IMR-90 (cell line): ENCODE results near the gene PCYT2. TPM values are rescaled to one million over a fixed set of nuclear protein-coding genes. Genes with fewer than 3 reads are reported as not detected.
A peak's percentile ranks its signal among the peaks of the same experiment; 100 is the strongest.

Experiments used
- ATAC-seq: fragments of 200-7000 bp; cut with Tn5 transposase; 2 replicates; pipeline ENCODE4 v1.9.1; 2020; ENCODE audit warnings: low read depth, mild to moderate bottlenecking, moderate library complexity
- BruUV-seq: library from RNA; stranded (reverse); fragments of 400-500 nt; replicated peaks from 2 replicates; lab custom pipeline; 2021; lab: Mats Ljungman, UMichigan
- CTCF ChIA-PET: fragments of 300-600 bp; formaldehyde crosslinking; extraction: SDS; loops from one replicate; lab custom pipeline; 2021; ENCODE audit warnings: antibody characterized with exemption; lab: Yijun Ruan, JAX
- POLR2A ChIA-PET: fragments of 300-600 bp; sonication (Branson Sonifier 250); formaldehyde crosslinking; loops from one replicate; lab custom pipeline; 2022; ENCODE audit warnings: antibody characterized with exemption; ENCODE audit not compliant: unreplicated experiment; lab: Charles Lee
- DNase-seq: peaks from one replicate; pipeline ENCODE4 v3.0.0; 2013
- H2AFZ ChIP-seq: replicated peaks from 2 replicates; pipeline ENCODE3; 2013; ENCODE audit warnings: low read length, mild to moderate bottlenecking; ENCODE audit not compliant: poor library complexity
- H2AK5ac ChIP-seq: 2 replicates; pipeline ENCODE4 v1.6.1; 2013; ENCODE audit warnings: low read depth, low read length, inconsistent platforms
- H2AK9ac ChIP-seq: replicated peaks from 2 replicates; pipeline ENCODE3; 2013; ENCODE audit warnings: mild to moderate bottlenecking, low read depth, low read length, moderate library complexity; ENCODE audit not compliant: poor library complexity
- H2BK120ac ChIP-seq: 2 replicates; pipeline ENCODE4 v1.6.1; 2013; ENCODE audit warnings: low read depth, low read length, inconsistent platforms
- H2BK15ac ChIP-seq: 3 replicates; pipeline ENCODE4 v1.6.1; 2013; ENCODE audit warnings: low read depth, low read length, inconsistent platforms
- H2BK20ac ChIP-seq: 2 replicates; pipeline ENCODE4 v1.6.1; 2013; ENCODE audit warnings: low read depth, mild to moderate bottlenecking, inconsistent platforms, low read length, moderate library complexity
- H2BK5ac ChIP-seq: 2 replicates; pipeline ENCODE4 v1.6.1; 2013; ENCODE audit warnings: mild to moderate bottlenecking, low read depth, low read length, inconsistent platforms; ENCODE audit not compliant: poor library complexity, severe bottlenecking
- H3K14ac ChIP-seq: replicated peaks from 2 replicates; pipeline ENCODE4 v1.6.1; 2013; ENCODE audit warnings: low read depth, low read length, inconsistent platforms
- H3K18ac ChIP-seq: 2 replicates; pipeline ENCODE4 v1.6.1; 2013; ENCODE audit warnings: low read depth, low read length, control low read depth
- H3K23ac ChIP-seq: 2 replicates; pipeline ENCODE4 v1.6.1; 2013; ENCODE audit warnings: low read depth, low read length, inconsistent platforms
- H3K27ac ChIP-seq: 2 replicates; pipeline ENCODE4 v1.5.1; 2013; ENCODE audit warnings: mild to moderate bottlenecking, control low read depth, low read length; ENCODE audit not compliant: insufficient read depth
- H3K27me3 ChIP-seq: 2 replicates; pipeline ENCODE4 v1.6.1; 2013; ENCODE audit warnings: low read length; ENCODE audit not compliant: control insufficient read depth, insufficient read depth
- H3K36me3 ChIP-seq: 2 replicates; pipeline ENCODE4 v1.6.1; 2013; ENCODE audit warnings: low read length, mixed read lengths; ENCODE audit not compliant: control insufficient read depth, insufficient read depth
- H3K4ac ChIP-seq: 2 replicates; pipeline ENCODE4 v1.6.1; 2013; ENCODE audit warnings: low read depth, low read length, inconsistent platforms
- H3K4me1 ChIP-seq: 2 replicates; pipeline ENCODE4 v1.6.1; 2013; ENCODE audit warnings: low read length, mixed read lengths; ENCODE audit not compliant: control insufficient read depth, insufficient read depth
- H3K4me2 ChIP-seq: 2 replicates; pipeline ENCODE4 v1.6.1; 2013; ENCODE audit warnings: low read depth, mild to moderate bottlenecking, control low read depth, low read length, moderate library complexity
- H3K4me3 ChIP-seq: 2 replicates; pipeline ENCODE4 v1.5.1; 2013; ENCODE audit warnings: low read depth, mild to moderate bottlenecking, control low read depth, low read length, moderate library complexity; ENCODE audit not compliant: insufficient read depth
- H3K56ac ChIP-seq: 2 replicates; pipeline ENCODE4 v1.6.1; 2013; ENCODE audit warnings: low read length, inconsistent platforms; ENCODE audit not compliant: insufficient read depth; ENCODE audit errors: extremely low read depth
- H3K79me1 ChIP-seq, 2 experiments: 2 replicates each; pipeline ENCODE4 v1.6.1; 2013; ENCODE audit warnings: low read length in 2 of 2, inconsistent platforms in 1 of 2, low read depth in 1 of 2
- H3K9ac ChIP-seq: 2 replicates; pipeline ENCODE4 v1.6.1; 2013; ENCODE audit warnings: low read depth, low read length, control low read depth
- H3K9me1 ChIP-seq: 2 replicates; pipeline ENCODE4 v1.6.1; 2013; ENCODE audit warnings: low read length, inconsistent platforms; ENCODE audit not compliant: insufficient read depth
- H3K9me3 ChIP-seq: 2 replicates; pipeline ENCODE4 v1.6.1; 2013; ENCODE audit warnings: low read length; ENCODE audit not compliant: control insufficient read depth, insufficient read depth
- H4K20me1 ChIP-seq: 2 replicates; pipeline ENCODE4 v1.6.1; 2013; ENCODE audit warnings: low read length, inconsistent platforms; ENCODE audit not compliant: insufficient read depth
- H4K5ac ChIP-seq: 2 replicates; pipeline ENCODE4 v1.6.1; 2013; ENCODE audit warnings: mild to moderate bottlenecking, low read depth, low read length, control low read depth
- H4K8ac ChIP-seq, 2 experiments: 2 replicates each; pipeline ENCODE4 v1.6.1; 2013; ENCODE audit warnings: low read depth in 2 of 2, low read length in 2 of 2, control low read depth in 1 of 2, inconsistent platforms in 1 of 2
- H4K91ac ChIP-seq: 2 replicates; pipeline ENCODE4 v1.6.1; 2013; ENCODE audit warnings: low read depth, low read length, inconsistent platforms; ENCODE audit not compliant: insufficient read depth
- CHD1 ChIP-seq: IDR thresholded peaks from 2 replicates; pipeline ENCODE4 v1.6.1; 2012; ENCODE audit warnings: low read depth, low read length, improper control_type of control experiment
- POLR2A ChIP-seq: IDR thresholded peaks from 2 replicates; pipeline ENCODE4 v1.6.1; 2012; ENCODE audit warnings: mild to moderate bottlenecking, low read depth, low read length
- RAD21 ChIP-seq: IDR thresholded peaks from 2 replicates; pipeline ENCODE4 v1.6.1; 2012; ENCODE audit warnings: low read length, improper control_type of control experiment
- USF2 ChIP-seq: fragments of 150-350 bp; IDR thresholded peaks from 2 replicates; pipeline ENCODE4 v1.6.1; 2017; ENCODE audit warnings: mild to moderate bottlenecking, antibody characterized with exemption, low read length, low read depth
- WGBS, 2 experiments: methylation state at CpG; one replicate each; pipeline versions ENCODE4 v1.1.5 to v1.1.7; 2013; ENCODE audit warnings: missing lambda C conversion rate in 2 of 2; ENCODE audit not compliant: insufficient read length in 1 of 2; ENCODE audit errors: extremely low coverage in 2 of 2; 5-methylcytosine and 5-hydroxymethylcytosine counted together
- dilution Hi-C: fragments of 300-500 bp; cut with HindIII; formaldehyde crosslinking; loops from one replicate; pipeline ENCODE4 v1.14.3; 2018; ENCODE audit warnings: low sequenced_read_pairs; ENCODE audit not compliant: unreplicated experiment
- in situ Hi-C: fragments of 300-500 bp; cut with MboI; formaldehyde crosslinking; loops from 3 replicates; pipeline ENCODE4 v1.14.3; 2019; ENCODE audit warnings: low sequenced_read_pairs, inconsistent platforms, mixed read lengths
- intact Hi-C: fragments of 100-400 bp; cut with micrococcal nuclease; formaldehyde crosslinking; loops from 2 replicates; pipeline ENCODE4 v1.10.0; 2022
- polyA plus RNA-seq, 3 experiments: library from polyadenylated mRNA; depleted of rRNA; stranded (reverse); fragments of >200 nt; gene quantifications; 2 replicates each; pipeline ENCODE4 v1.2.3, GENCODE V29; 2012; ENCODE audit warnings: low replicate concordance in 1 of 3
- total RNA-seq: library from RNA; depleted of rRNA; stranded (reverse); fragments of >200 nt; gene quantifications from 2 replicates; pipeline ENCODE4 v1.2.3, GENCODE V29; 2012

The PCYT2 gene
- total and polyA plus RNA-seq, 2 of the 4 experiments (the other 2 are of a cell fraction), result 37.3 to 38.5 TPM

DNA sequence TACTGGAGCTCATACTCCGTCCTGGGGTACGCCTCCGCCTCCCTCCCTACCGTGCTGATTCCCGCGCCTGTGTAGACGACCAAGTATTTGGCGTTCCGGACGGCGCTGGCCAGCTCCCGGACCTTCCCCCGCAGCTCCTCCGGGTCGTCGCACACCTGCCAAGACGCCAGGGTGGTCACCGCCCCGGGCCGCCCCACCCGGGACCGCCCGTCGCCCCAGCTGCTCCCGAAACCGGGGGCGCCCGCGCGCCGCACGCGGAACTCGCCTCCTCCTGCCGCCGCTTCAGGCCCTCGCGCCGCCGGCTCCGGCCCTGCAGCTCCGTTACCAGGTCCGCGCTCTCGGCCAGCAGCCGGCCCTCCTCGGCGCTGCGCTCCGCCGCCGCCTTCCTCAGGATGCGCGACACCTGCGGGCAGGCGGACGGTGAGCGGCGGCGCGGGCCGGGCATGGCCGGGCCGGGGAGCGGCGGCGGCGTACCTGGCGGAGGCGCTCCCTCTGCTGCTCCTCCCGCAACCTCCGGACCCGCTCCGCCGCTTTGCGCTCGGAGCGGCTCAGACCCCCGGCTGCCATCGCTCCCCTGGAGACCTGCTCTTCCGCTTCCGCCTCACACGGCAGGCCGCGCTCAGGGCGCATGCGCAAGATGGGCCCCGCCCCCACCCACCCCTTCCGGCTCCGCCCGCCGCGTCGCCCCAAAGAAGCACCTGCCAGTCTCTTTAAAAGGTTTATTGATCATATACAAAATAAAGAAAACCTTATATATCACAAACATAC lies 6.5 kb upstream of the PCYT2 start, which contains the start of gene SIRT7 (continued):
- TF ChIP-seq CHD1 (no peak), RAD21 (no peak)

- TF ChIP-seq USF2 (peak; percentile 24; the same call in 1 of the 2 replicates), POLR2A (peak; percentile 77), RAD21 (no peak)
- Histone ChIP-seq H3K4me1 (peaks cover 11% of the 10 kb centered on the region), H2AK9ac (peak overlapping the region; percentile 83), H2AK5ac (peak overlapping the region; percentile 56; the same call in 1 of the 2 replicates), H3K9me3 (no peaks in the 10 kb centered on the region), H2BK15ac (no peak overlapping the region), H2AFZ (no peak overlapping the region), H4K20me1 (peaks cover 68% of the 10 kb centered on the region), H3K4me2 (peak overlapping the region; percentile 95), H3K9me1 (peaks cover 16% of the 10 kb centered on the region), H4K5ac (no peak overlapping the region), H2BK20ac (no peak overlapping the region), H3K4ac (0 out of 2 replicates have a peak overlapping the region, but pooled peaks have one; percentile 22), H3K9ac (0 out of 2 replicates have a peak overlapping the region, but pooled peaks have one; percentile 86), H4K8ac (no peak overlapping the region), H3K14ac (peak overlapping the region; percentile 13; the same call in 1 of the 2 replicates), H3K23ac (peak overlapping the region; percentile 86; the same call in 1 of the 2 replicates), H2BK5ac (no peak overlapping the region), H3K79me1 (peaks cover 18 to 71% of the 10 kb centered on the region in 2 experiments), H3K56ac (no peak overlapping the region), H3K27ac (no peak overlapping the region), H2BK120ac (no peak overlapping the region), H3K4me3 (peak overlapping the region; percentile 98; the same call in 1 of the 2 replicates), H4K91ac (no peak overlapping the region), H3K18ac (no peak overlapping the region), H3K36me3 (peaks cover 62% of the 10 kb centered on the region), H3K27me3 (no peaks in the 10 kb centered on the region)
- CTCF ChIA-PET, result no interaction called here
- peak; percentile 72 for DNase-seq
- ATAC-seq, result peak; percentile 33
- POLR2A ChIA-PET, result no interaction called here
- in situ Hi-C loops (no loop called here), intact Hi-C loops (no loop called here), dilution Hi-C loops (no loop called here)
- no TSS peak for BruUV-seq
- 80% methylated on average over 7 of the region's 21 CpGs; no CpG with 5 or more reads in 1 of the 2 experiments for WGBS, 2 experiments
These were observed 5.2 kb upstream of the PCYT2 start for GRCh38 chr17:81916234-81917001.
